Stimulated activated CD8-positive, alpha-beta memory T cell treated with anti-CD3 and anti-CD28 coated beads, Interleukin-2, amount 100 ng/mL, for 48 hours (primary cell): ENCODE measurements around the gene CD177.
"Not testable (repeated sequence)": the region's sequence is repeated elsewhere in the genome, so short reads cannot be mapped to it uniquely, and the experiment has no call there.

Experiments
- DNase-seq, 2 donors: peaks; one replicate each; pipeline ENCODE4 v3.0.0-alpha.2; 2020; ENCODE audit warnings: low read depth in 2 of 2

The CD177 gene

GRCh38 chr19:43332058-43332922 is 21.2 kb upstream of the CD177 start:
- no peak for DNase-seq

GRCh38 chr19:43336508-43336907 is 17.0 kb upstream of the CD177 start:
- not testable (repeated sequence) for DNase-seq

GRCh38 chr19:43337737-43338136 is 15.7 kb upstream of the CD177 start:
- no peak for DNase-seq

- no peak for DNase-seq
These were observed 15.0 kb upstream of the CD177 start for GRCh38 chr19:43338530-43338929.

GRCh38 chr19:43339243-43339930 is 14.1 kb upstream of the CD177 start:
- not testable (repeated sequence) for DNase-seq

DNA sequence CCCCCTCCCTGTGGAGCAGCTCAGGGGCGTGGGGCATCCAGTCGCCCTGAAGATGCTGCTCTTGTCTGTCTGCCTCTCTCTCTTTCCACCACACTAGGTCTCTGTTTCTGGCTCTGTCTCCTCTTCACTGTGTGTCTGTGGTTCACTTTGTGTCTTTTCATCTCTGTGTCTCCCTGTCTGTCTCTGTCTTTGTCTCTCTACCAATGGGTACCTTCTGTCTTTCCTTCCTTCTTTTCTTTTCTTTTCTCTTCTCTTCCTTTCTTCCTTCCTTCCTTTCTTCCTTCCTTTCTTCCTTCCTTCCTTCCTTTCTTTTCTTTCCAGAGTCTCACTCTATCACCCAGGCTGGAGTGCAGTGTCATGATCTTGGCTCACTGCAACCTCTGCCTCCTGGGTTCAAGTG is 13.4 kb upstream of the CD177 start:
- not testable (repeated sequence) for DNase-seq

GRCh38 chr19:43341098-43341497 is 12.4 kb upstream of the CD177 start:
- not testable (repeated sequence) for DNase-seq

- not testable (repeated sequence) for DNase-seq
These were observed 11.4 kb upstream of the CD177 start for GRCh38 chr19:43342104-43342503.

DNA sequence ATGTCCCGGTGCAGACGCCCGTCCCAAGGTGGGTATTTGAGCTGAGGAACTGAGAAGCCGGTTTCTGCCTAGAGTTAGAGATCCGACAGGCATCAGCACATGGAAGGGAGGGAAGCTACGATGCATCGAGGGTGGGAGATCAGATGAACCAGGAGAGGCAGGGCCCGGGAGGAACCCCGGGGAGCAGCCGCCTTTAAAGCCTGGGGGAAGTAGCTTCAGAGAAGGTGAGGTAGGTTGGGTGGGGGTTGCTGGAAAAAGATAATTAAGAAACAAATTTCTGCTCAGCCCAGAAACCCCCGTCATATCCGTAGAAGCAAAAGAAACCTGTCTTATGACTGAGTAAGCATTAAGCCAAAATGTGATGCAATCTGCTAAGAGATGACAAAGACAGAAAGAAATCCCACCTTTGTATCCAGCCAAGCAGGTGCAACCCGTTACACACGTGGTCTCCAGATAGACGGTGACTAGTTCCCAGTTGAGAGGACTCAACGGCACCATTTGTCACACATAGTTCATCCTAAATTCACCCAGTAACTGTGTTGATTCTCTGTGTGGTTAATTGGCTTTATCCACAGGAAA is 9.1 kb upstream of the CD177 start:
- DNase-seq, result not testable (repeated sequence)

DNA sequence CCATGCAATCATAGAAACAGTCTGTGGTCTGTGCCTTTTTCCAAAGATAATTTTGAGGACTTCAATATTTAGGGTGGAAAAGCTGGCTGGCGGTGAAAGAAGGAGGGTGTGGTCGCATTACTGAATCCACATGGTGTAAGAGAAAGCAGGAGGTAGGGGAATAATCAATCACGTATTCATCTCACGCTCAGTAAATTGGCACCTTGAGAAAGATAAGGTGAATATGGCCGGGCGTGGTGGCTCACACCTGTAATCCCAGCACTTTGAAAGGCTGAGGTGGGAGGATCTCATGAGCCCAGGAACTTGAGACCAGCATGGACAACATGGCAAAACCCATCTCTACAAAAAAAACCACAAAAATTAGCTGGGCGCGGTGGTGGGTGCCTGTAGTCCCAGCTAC is 3.7 kb upstream of the CD177 start:
- DNase-seq, result not testable (repeated sequence)

- no peak for DNase-seq
These were observed 1.3 kb upstream of the CD177 start for GRCh38 chr19:43351998-43352746.

GRCh38 chr19:43354305-43354627 is 780 bp downstream of the CD177 start:
- DNase-seq, result no peak

GRCh38 chr19:43356749-43357148 is 3.3 kb downstream of the CD177 start:
- not testable (repeated sequence) for DNase-seq

GRCh38 chr19:43362179-43362578 is 8.7 kb downstream of the CD177 start:
- no peak for DNase-seq

GRCh38 chr19:43362745-43363144 is 9.3 kb downstream of the CD177 start:
- DNase-seq, result no peak

GRCh38 chr19:43365677-43366076 is 12.2 kb downstream of the CD177 start:
- DNase-seq, result not testable (repeated sequence)

DNA sequence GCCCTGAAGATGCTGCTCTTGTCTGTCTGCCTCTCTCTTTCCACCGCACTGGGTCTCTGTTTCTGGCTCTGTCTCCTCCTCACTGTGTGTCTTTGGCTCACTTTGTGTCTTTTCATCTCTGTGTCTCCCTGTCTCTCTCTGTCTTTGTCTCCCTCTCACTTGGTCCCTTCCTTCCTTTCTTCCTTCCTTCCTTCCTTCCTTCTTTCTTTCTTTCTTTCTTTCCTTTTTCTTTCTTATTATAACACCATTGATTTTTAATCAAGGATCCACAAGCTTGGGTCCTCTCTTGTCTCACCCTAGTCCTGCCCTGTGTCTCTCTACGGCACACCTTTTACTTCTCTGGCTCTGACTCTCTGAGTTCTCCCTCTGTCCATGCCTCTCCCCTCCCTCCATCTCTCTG is 14.3 kb downstream of the CD177 start:
- DNase-seq, result no peak

GRCh38 chr19:43368897-43369296 is 15.4 kb downstream of the CD177 start:
- not testable (repeated sequence) for DNase-seq

DNA sequence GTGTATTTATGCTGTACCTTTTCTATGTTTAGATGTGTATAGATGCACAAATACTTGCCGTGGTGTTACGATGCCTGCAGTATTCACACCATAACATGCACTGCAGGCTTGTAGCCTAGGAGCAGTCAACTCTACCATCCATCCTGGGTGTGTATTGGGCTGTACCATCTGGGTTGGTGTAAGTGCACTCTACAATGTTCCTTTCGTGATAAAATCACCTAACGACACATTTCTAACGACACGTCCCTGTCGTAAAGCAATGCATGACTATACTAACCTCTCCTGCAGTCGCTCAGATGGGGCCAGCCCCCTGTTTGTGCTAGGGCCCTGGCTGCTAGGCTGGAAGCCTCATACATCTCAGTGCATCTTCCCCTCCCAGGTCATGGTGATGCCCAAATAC is 18.4 kb downstream of the CD177 start:
- no peak for DNase-seq

DNA sequence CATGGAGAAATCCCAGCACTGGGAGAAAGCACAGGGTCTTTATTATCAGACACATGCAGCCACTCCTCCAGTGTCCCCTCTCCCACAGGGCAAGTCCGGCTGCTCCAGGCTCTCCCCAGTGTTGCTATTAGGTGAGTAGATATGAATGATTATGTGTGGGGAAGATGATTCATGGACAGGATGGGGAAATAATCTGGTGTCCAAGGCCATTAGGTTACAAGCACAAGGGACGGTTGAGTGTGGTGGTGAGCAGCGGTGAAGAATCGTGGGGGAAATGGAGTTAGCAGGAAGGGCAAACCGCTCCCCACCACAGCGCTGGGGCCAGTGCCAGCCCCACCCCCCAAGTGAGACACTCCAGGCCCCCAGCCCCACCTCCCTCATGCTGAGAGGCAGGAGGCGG is 19.0 kb downstream of the CD177 start:
- DNase-seq, result no peak

DNA sequence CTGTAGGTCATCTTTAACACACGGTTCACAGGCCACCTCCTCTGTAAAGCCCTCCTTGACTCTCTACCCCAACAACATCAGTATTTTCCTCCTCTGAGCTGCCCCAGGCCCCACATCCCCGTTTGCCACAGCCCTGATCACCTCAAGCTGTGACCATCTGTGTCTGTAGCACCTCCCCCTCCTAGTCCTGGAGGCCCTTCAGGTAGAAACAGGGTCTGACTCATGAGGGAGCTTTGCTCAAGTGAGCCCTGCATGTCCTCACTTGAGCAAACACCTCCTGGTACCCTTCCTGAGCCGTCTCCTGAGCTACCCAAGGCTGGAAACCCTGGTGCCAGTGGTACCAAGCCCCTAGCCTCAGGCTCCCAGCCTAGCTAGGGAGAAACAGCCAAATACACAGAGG is 24.1 kb downstream of the CD177 start:
- DNase-seq, result not testable (repeated sequence)

GRCh38 chr19:43380008-43380407 is 26.5 kb downstream of the CD177 start:
- no peak for DNase-seq
